CD4-positive, alpha-beta T cell (primary cell): ENCODE results near the gene CHID1. TPM values are rescaled to one million over a fixed set of nuclear protein-coding genes. Genes with fewer than 3 reads are reported as not detected.

Experiments
- ATAC-seq: fragments of 200-7000 bp; cut with Tn5 transposase; one replicate; pipeline ENCODE4 v1.10.0; 2022; ENCODE audit warnings: mild to moderate bottlenecking; ENCODE audit not compliant: poor library complexity
- CTCF ChIA-PET: fragments of 350-600 bp; sonication (Branson Sonifier 250); formaldehyde crosslinking; loops from one replicate; lab custom pipeline; 2021; ENCODE audit warnings: antibody characterized with exemption, inconsistent platforms; lab: Charles Lee
- POLR2A ChIA-PET: fragments of 350-600 bp; sonication (Branson Sonifier 250); formaldehyde crosslinking; loops from one replicate; lab custom pipeline; 2021; ENCODE audit warnings: antibody characterized with exemption, inconsistent platforms; lab: Charles Lee
- DNase-seq, 14 experiments: peaks; one replicate each; pipeline ENCODE4 v3.0.0-alpha.2; 2013 to 2020; ENCODE audit warnings: mixed read lengths in 2 of 14
- H3K27ac ChIP-seq, 2 donors: one replicate each; pipeline versions ENCODE4 v1.5.1 to v1.7.0; 2013; ENCODE audit warnings: low read length in 2 of 2, low read depth in 1 of 2, mild to moderate bottlenecking in 1 of 2
- H3K27me3 ChIP-seq, 2 experiments: 1 replicate in 1 of 2; 2 replicates in 1 of 2; pipeline versions ENCODE4 v1.6.1 to v1.7.0; 2013; ENCODE audit warnings: low read length in 2 of 2, control low read depth in 1 of 2, mild to moderate bottlenecking in 1 of 2, moderate library complexity in 1 of 2; ENCODE audit not compliant: insufficient read depth in 2 of 2, control insufficient read depth in 1 of 2
- H3K36me3 ChIP-seq: one replicate; pipeline ENCODE4 v1.6.1; 2013; ENCODE audit warnings: low read length, control low read depth; ENCODE audit not compliant: insufficient read depth
- H3K4me1 ChIP-seq: one replicate; pipeline ENCODE4 v1.6.1; 2013; ENCODE audit warnings: low read length, control low read depth; ENCODE audit not compliant: insufficient read depth
- H3K4me3 ChIP-seq: one replicate; pipeline ENCODE4 v1.5.1; 2013; ENCODE audit warnings: mild to moderate bottlenecking, low read length, moderate library complexity
- H3K9me3 ChIP-seq, 2 experiments: 1 replicate in 1 of 2; 2 replicates in 1 of 2; pipeline versions ENCODE4 v1.6.1 to v1.7.0; 2013; ENCODE audit warnings: low read length in 2 of 2, mild to moderate bottlenecking in 2 of 2, control low read depth in 1 of 2, moderate library complexity in 1 of 2; ENCODE audit not compliant: control insufficient read depth in 1 of 2, insufficient read depth in 1 of 2
- H3K27ac Mint-ChIP-seq: one replicate; pipeline ENCODE4 v1.8.0; 2020; ENCODE audit warnings: mixed read lengths
- H3K27me3 Mint-ChIP-seq: one replicate; pipeline ENCODE4 v1.8.0; 2021; ENCODE audit warnings: mixed read lengths
- H3K36me3 Mint-ChIP-seq: one replicate; pipeline ENCODE4 v1.8.0; 2021; ENCODE audit warnings: low read depth, mixed read lengths
- H3K4me1 Mint-ChIP-seq: one replicate; pipeline ENCODE4 v1.8.0; 2021; ENCODE audit warnings: low read depth, mixed read lengths
- H3K4me3 Mint-ChIP-seq: one replicate; pipeline ENCODE4 v1.8.0; 2020; ENCODE audit warnings: mild to moderate bottlenecking, mixed read lengths
- H3K9me3 Mint-ChIP-seq: one replicate; pipeline ENCODE4 v1.8.0; 2020; ENCODE audit warnings: mixed read lengths
- intact Hi-C, 2 experiments: fragments of 100-400 bp; cut with DNase I in 1 of 2; cut with micrococcal nuclease in 1 of 2; formaldehyde crosslinking; loops; one replicate each; pipeline versions ENCODE4 v1.15.1 to v1.9.0; 2023 to 2025; cut with DNase I, micrococcal nuclease
- total RNA-seq, 174 experiments: library from RNA in 2 of 174; stranded (reverse) in 2 of 174; gene quantifications; one replicate each; pipeline ENCODE4 v1.2.3 and lab custom pipeline; 2021 to 2026
- TF ChIP-seq, protein P1 (sequence below): fragments of 200-600 bp; IDR thresholded peaks from one replicate; pipeline ENCODE4 v1.8.0; 2022; ENCODE audit warnings: antibody characterized with exemption, mild to moderate bottlenecking

CHID1 gene
- total RNA-seq, 2 experiments from 2014 or later = 17.1 to 22.8 TPM

DNA sequence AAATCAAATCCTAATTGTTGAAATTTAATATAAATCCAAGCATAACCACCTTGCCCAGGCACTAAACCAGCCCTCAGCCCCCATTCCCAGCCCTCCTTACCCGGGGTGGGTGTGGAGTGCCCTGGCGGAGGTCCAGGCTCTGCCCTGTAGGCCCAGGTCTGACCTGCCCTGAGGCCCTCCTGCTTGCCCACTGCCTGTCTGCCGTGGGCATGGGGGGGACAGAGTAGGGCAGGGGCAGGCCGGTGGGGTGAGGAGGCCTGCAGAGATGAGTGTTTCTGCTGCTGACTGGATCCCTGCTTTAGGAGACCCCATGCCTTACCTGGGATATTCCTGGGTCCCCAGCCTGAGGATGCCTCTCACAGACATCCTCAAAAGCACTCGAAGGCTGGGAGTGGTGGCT, 3.6 kb upstream of the CHID1 start:
- H3K9me3 ChIP-seq = no peaks in the 10 kb centered on the region
- Mint-ChIP-seq H3K9me3 (no peaks in the 10 kb centered on the region), H3K27ac (no peak overlapping the region), H3K4me3 (no peak overlapping the region), H3K36me3 (no peaks in the 10 kb centered on the region), H3K4me1 (peaks cover 6% of the 10 kb centered on the region), H3K27me3 (no peaks in the 10 kb centered on the region)
- H3K27me3 ChIP-seq = no peaks in the 10 kb centered on the region
- H3K27ac ChIP-seq = no peak overlapping the region
- POLR2A ChIA-PET = no interaction called here
- TF ChIP-seq, protein P1, sequence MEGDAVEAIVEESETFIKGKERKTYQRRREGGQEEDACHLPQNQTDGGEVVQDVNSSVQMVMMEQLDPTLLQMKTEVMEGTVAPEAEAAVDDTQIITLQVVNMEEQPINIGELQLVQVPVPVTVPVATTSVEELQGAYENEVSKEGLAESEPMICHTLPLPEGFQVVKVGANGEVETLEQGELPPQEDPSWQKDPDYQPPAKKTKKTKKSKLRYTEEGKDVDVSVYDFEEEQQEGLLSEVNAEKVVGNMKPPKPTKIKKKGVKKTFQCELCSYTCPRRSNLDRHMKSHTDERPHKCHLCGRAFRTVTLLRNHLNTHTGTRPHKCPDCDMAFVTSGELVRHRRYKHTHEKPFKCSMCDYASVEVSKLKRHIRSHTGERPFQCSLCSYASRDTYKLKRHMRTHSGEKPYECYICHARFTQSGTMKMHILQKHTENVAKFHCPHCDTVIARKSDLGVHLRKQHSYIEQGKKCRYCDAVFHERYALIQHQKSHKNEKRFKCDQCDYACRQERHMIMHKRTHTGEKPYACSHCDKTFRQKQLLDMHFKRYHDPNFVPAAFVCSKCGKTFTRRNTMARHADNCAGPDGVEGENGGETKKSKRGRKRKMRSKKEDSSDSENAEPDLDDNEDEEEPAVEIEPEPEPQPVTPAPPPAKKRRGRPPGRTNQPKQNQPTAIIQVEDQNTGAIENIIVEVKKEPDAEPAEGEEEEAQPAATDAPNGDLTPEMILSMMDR = no peak
- no peak for ATAC-seq
- DNase-seq = no peak
- H3K36me3 ChIP-seq = no peaks in the 10 kb centered on the region
- H3K4me3 ChIP-seq = no peak overlapping the region
- intact Hi-C loops = no loop called here
- H3K4me1 ChIP-seq = peaks cover 21% of the 10 kb centered on the region
- CTCF ChIA-PET = no interaction called here

DNA sequence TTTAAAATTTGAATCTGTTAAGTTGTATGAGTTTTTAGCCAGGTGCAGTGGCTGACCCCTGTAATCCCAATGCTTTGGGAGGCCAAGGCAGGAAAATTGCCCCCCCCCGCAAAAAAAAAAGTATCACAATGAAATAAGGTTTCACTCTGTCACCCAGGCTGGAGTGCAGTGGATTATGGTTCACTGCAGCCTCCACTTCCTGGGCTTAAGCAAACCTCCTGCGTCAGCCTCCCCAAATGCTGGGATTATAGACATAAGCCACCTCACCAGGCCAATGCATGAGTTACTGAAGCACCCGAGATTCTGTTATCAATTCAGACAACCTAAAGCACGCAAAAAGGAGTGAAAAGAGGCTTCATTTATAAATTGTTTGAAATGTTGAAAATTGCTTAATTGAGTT, 2.4 kb upstream of the CHID1 start:
- CTCF ChIA-PET = no interaction called here
- intact Hi-C loops = no loop called here
- TF ChIP-seq, protein P1 = no peak
- POLR2A ChIA-PET = no interaction called here
- Histone ChIP-seq H3K27ac (no peak overlapping the region), H3K27me3 (no peaks in the 10 kb centered on the region), H3K36me3 (peaks cover 2% of the 10 kb centered on the region), H3K9me3 (no peaks in the 10 kb centered on the region), H3K4me1 (peaks cover 21% of the 10 kb centered on the region), H3K4me3 (no peak overlapping the region)
- Mint-ChIP-seq H3K9me3 (no peaks in the 10 kb centered on the region), H3K27me3 (no peaks in the 10 kb centered on the region), H3K36me3 (no peaks in the 10 kb centered on the region), H3K4me1 (peaks cover 10% of the 10 kb centered on the region), H3K27ac (no peak overlapping the region), H3K4me3 (peak overlapping the region; percentile 54)
- no peak for DNase-seq
- no peak for ATAC-seq

DNA sequence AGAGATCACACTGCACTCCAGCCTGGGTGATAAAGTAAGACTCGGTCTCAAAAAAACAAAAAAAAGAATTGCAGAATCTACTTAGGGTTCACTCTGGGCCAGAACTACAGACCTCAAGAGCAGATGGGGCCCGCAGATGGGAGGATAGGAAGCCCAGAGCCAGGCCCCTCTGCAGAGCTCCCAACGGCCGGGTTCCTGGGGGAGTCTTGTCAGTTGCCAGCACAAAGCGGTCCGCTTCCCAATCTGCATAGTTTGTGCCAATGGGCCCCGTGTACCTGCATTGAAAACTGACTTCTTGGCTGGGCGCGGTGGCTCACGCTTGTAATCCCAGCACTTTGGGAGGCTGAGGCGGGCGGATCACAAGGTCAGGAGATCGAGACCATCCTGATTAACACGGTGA, 1.7 kb upstream of the CHID1 start:
- DNase-seq = no peak
- Histone ChIP-seq H3K27me3 (no peaks in the 10 kb centered on the region), H3K4me3 (no peak overlapping the region), H3K9me3 (no peaks in the 10 kb centered on the region), H3K27ac (no peak overlapping the region), H3K36me3 (peaks cover 2% of the 10 kb centered on the region), H3K4me1 (peaks cover 21% of the 10 kb centered on the region)
- Mint-ChIP-seq H3K27me3 (no peaks in the 10 kb centered on the region), H3K4me3 (peak overlapping the region; percentile 92), H3K27ac (no peak overlapping the region), H3K36me3 (no peaks in the 10 kb centered on the region), H3K4me1 (peaks cover 12% of the 10 kb centered on the region), H3K9me3 (no peaks in the 10 kb centered on the region)
- ChIA-PET POLR2A (interaction anchor here (0.6 to 1.9 kb wide), 2 partner anchors 13 to 38 kb away, joined by 3 to 10 read pairs; no protein-coding TSS in a partner anchor), CTCF (interaction anchor here (0.7 kb wide), 1 partner anchor 13 kb away, joined by 3 read pairs; the partner anchor contains the start of gene AP2A2)
- no peak for ATAC-seq
- intact Hi-C loops = no loop called here
- TF ChIP-seq, protein P1 = no peak
